Measurements from ENCODE around the gene MRPL33.

DNA sequence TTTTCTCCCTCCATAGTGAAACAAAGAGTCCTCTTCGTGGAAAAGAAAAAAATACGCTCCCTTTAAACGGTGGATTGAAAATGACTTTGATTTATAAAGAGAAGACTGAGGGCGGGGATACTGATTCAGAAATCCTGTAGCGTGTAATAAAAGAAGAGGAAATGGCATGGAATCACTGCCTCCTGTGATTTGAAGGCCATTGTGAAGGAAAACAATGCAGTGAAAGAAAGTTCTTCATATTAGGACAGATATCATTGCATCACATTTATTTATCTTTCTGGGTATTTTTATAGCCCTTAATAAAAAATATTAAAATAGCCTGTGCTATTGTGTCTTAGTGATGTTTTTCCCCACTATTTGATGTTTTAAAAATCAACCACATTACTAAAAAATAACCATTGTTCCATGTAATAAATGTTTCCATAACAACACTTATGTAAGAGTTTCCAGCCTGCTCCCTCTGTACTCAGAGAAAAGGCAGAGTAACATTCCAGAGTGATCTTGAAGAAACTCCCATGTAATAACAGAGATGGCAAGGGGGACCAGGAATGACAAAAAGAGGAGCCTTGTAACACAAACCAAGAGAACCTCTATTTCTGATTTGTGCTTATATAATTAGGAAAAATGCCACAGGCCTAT, 8.0 kb downstream of the MRPL33 start:
- TF ChIP-seq, protein P1, sequence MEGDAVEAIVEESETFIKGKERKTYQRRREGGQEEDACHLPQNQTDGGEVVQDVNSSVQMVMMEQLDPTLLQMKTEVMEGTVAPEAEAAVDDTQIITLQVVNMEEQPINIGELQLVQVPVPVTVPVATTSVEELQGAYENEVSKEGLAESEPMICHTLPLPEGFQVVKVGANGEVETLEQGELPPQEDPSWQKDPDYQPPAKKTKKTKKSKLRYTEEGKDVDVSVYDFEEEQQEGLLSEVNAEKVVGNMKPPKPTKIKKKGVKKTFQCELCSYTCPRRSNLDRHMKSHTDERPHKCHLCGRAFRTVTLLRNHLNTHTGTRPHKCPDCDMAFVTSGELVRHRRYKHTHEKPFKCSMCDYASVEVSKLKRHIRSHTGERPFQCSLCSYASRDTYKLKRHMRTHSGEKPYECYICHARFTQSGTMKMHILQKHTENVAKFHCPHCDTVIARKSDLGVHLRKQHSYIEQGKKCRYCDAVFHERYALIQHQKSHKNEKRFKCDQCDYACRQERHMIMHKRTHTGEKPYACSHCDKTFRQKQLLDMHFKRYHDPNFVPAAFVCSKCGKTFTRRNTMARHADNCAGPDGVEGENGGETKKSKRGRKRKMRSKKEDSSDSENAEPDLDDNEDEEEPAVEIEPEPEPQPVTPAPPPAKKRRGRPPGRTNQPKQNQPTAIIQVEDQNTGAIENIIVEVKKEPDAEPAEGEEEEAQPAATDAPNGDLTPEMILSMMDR (conservative IDR thresholded peaks at IDR 0.05 in 1 of 2, IDR thresholded peaks at IDR 0.05 in 1 of 2; ENCODE audit: extremely low read depth in 1 of 2, insufficient read depth in 1 of 2, low read depth in 1 of 2, low read length in 2 of 2), result no peak
- no peak for TF ChIP-seq EZH2 (IDR thresholded peaks at IDR 0.05; ENCODE audit: borderline replicate concordance, low read length)
